SKM-1 treated with dmso at 0.1 percent for 144 hours (cell line): ENCODE data around the gene MAN1C1.

Source experiments
- DNase-seq: peaks from one replicate; lab custom pipeline; 2025; ENCODE audit not compliant: unreplicated experiment; lab: John Stamatoyannopoulos, UW

The MAN1C1 gene

GRCh38 chr1:25616095-25616986 is at the start of gene MAN1C1:
MAN1C1 (plus strand) TSS chr1:25616791; CDS start chr1:25617798, 1,007 bp downstream.
- peak; percentile 91 for DNase-seq

- no peak for DNase-seq
These were observed 48.9 kb upstream of the MAN1C1 start for GRCh38 chr1:25567710-25568089.

GRCh38 chr1:25568090-25568833 is 48.3 kb upstream of the MAN1C1 start:
- DNase-seq = no peak

GRCh38 chr1:25568834-25569596 is 47.6 kb upstream of the MAN1C1 start:
- DNase-seq = no peak

DNA sequence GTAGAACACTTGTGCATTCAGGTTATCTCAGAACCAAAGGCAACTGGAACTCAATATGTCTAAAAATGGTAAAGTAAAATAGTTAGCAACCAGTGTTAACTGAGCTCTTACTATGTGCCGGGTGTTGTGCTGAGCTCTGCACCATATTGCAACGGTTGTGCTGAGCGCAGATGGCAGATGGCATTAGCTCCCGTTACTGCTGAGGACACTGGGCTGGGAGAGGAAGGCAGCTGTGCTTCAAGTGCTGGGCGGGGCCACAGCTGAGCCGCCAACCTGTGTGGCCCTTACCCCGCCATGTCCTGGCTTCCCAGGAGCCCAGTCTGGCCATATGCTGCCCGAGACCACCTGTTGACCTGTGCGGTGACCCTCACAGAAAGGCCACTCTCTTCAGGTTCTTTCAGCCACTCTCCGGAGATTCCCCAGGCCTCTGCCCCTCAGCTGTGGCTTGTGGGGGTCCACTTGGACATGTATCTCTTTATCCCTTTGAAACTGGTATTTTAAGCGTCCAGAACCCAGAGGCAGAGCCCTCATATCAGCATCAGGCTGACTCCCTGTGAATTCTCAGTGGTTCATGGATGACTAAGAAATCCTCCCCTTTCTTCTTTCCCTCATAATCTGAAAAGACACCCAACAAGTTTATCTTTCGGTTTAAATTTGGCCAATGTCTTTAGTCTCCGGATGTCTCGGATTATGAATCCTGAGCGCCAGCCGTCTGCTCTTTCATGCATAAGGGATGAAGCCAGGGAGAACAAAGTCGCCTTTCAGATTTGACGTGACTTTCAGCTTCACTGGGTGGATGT is 46.8 kb upstream of the MAN1C1 start:
- DNase-seq = no peak

- DNase-seq = no peak
These were observed 45.6 kb upstream of the MAN1C1 start for GRCh38 chr1:25570798-25571521.

DNA sequence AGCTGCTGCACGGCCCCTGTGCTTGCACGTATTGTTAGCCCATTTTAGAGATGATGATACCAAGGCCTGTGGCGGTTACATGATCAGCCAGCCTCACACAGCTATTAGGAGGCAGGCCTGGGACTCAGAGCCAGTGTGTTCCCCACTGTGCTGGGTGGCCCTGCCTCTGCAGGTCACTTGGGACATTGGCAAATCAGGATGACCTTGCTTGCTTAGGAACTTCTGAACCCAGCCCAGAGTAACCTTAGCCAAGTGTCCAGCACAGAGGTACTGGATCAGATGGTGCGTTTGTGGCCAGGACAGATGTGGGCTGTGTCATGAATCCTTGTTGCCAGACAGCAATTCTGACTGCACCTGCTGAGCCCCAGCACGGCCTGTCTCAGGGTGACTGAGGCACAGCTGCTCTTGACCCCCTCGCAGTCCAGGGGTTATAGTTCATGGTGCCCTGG is 45.0 kb upstream of the MAN1C1 start:
- DNase-seq = no peak

DNA sequence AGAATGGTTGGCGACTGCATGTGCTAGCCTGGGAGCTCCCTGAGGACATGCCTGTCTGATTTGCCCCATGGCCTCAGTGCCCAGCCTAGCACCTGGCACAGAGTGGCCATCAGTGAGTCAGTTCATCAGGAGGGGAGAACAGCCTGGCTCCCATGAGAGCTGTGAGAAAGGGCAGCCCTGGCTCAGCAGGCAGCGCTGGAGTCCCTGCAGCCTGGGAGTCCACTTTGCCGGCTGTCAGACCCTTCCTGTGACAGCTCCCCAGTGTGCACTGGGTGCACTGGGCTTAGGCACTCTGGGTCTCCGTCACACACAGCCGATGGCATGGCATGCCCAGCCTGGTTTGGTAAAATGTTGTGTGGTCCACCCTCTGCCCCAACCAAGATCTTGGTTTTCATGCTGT is 44.5 kb upstream of the MAN1C1 start:
- no peak for DNase-seq

DNA sequence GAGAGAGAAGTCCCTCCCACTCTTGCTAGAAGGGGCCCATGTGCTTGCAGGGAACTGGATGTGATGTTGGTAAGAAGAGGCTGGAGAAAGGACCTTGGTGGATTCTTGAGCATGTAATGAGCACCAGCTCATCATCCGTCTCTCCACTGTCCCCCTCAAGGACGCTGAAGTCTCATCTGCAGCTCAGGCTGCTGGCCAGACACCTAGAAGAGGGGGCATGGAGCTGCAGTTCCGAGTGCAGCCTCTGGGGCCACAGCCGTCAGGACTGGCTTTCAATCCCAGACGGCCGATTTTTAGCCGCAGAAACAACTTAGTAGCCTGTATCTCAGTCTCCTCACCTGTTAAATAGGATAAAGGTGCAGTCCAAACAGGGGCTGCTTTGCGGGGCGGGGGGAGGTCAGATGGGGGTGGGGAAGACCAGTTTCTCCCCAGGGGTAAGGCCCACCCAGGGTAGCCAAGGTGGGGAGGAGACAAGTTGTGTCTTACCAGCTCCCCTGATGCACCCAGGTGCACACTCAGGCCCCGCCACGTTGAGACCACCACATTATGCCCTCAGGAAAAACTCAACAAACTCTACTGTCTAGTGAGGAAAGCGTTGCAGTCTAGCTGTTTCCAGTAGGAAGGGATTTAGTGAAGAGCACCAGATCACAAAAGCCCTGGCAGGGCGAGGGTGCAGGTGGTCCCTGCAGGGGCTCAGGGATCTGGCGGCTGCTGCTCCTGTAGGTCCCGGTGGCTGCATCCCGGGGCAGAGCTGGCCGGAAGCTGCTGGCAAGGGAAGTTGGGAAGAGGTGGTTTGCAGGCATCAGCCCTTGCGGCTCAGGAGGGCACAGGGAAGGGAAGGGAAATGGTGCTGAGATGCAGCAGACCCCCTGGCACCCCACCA is 43.6 kb upstream of the MAN1C1 start:
- peak; percentile 45 for DNase-seq

DNA sequence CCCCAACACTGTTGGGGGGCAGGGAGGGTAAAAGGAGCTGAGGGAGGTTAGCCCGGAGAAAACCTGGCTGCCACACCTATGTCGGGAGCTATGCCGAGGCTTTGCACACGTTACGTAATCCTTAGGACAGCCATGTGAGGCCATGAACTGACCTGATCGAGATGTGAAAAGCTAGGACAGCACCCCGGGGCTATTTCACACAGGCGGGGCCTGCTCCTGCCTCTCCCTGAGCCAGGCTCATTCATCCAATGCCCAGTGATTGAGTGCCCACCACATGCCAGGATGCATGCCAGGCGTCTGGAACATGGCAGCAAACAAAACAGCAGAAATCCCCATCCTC is 43.0 kb upstream of the MAN1C1 start:
- no peak for DNase-seq

DNA sequence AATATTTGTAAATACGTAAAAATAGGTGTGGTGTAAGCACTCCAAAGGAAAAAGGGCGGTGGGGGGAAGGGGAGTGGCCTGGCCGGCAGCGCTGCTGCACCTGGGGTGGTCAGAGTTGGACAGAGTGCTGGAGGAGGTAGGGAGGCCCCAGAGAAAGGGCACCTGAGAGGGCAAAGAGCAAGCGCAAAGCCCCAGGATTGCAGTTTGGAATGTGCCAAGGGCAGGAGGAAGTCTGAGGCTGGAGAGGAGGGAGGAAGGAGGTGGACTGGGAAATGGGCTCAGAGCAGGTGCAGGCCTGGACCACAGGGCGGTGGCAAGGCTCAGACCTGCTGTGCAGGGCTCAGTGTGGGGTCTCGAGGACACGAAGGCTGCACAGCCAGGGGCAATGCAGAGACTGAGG is 42.6 kb upstream of the MAN1C1 start:
- DNase-seq = no peak

- no peak for DNase-seq
These were observed 41.4 kb upstream of the MAN1C1 start for GRCh38 chr1:25575191-25575590.

DNA sequence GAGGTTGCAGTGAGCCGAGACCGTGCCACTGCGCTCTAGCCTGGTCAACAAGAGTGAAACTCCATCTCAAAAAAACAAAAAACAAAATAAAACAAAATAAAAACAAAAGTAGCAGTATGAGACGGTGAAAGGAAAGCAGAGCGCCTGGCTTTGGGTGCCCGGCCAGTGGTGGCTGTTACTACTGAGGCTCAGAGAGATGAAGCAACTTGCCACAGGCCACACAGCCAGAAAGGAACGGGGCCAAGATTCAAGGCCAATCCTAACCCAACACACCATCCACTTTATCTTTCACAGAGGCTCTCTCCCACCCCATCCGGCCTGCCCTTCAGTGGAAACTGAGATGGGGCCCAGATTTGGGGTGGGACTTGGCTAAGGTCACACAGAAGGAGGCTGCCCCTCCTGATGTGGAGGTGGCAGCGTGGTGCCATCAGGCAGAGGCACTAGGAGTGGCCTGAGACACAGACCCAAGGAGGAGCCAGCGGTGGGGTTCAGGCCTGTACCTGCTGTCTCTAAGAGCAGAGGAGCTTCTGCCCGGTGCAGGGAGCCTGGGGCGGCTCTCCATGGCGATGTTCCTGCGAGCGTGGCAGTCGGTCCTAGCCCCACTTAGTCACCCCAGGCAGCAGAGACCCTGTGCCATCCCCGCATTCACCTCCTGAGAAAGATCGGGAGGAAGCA is 40.0 kb upstream of the MAN1C1 start:
- no peak for DNase-seq

DNA sequence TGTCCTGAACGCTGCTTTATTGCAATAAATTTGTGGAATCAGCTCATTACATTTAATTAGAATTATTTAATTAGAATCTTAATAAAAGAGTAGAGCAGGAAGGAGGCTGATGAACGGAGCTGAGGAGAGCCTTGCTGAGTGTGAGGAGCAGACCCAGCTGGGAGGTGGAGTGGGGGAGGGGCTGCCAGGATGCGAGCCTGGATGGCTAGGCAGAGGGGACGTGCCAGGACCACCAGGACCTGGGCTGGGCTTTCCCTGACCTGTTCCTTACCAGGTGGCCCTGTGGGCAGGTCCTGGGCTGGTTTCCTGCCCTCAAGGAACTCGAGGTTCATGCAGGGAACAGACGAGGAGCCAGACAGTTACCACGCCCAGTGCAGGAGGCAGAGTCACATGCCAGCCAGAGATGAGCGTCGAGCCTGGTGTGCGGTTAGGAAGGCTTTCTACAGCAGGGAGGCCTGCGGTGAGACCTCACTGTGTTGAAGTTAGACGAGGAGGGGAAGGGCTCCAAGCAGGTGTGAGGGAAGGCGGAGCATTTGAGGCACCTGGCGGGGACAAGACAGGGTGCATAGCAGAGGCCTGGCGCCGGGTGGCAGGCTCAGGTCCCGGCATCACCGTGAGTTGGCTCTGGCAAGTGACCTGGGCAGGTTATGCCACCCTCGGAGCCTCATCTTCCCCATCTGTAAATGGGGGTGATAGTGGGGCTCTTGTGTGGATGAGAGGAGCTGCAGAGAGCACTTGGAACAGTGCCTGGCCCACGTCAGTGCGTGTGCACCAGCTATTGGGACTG is 39.3 kb upstream of the MAN1C1 start:
- DNase-seq = no peak

DNA sequence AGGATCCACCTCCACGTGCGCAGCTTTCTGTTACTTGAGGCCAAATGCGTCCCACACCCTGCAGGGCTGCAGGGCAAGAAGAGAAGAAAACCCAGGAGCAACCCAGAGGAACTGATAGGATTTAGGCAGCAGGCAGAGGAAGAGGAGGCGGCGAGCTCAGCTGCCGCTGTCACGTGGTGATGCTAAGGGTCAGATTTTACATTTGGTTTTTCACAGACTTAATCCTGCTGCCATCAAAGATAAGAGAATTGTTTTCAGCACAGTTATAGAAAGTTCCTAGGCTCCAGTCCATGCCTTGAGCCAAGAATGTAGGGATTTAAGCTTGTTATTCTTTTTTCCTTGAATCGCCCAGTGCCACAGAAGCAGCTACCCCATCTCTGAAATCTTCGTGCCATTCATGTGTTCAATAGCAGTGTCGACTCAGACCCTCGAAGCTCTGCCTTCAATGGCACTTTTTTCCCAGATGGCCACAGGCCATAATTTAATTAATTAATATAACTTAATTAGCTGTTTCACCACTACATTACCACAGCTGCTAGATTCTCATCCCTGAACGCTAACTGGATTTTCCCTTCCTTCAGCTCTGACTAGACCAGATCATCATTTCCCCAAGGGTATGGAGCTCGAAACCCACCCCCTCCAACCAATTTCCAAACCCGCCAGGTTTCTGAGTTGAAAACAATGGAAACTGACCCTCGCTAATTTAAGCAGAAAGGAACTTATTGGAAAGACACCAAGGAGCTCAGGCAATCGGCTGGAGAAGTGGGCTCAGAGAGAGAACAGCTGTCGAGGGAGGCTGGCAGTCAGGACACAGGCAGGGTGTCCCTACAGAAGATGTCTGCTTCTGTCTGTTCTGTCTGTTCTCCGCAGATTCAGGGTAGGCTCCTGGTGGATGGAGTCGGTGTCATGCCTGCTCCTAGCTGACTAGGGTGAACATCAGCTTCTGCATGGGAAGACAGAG is 37.0 kb upstream of the MAN1C1 start:
- DNase-seq = no peak

GRCh38 chr1:25580927-25581326 is 35.7 kb upstream of the MAN1C1 start:
- DNase-seq = peak; percentile 32

- DNase-seq = no peak
These were observed 34.8 kb upstream of the MAN1C1 start for GRCh38 chr1:25581764-25582163.
